ENCODE results near the gene IL10RB.

The IL10RB gene

DNA sequence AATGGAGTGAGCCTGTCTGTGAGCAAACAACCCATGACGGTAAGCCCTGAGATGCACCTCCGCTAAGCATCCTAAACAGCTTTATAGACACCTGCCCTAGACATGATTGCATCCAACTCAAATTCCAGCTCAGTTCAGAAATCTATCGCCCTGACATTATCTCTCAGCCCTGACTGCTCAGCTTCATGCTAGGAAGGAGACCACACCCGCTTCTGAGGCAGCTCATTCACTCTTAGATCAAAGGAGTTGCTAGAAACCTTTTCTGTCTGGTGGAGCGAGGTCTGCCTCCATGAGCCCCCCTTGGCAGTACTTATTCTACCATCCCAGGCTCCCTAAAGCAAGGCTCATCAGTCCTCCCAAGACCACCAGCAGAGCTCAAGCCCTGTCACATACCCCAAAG, 17.0 kb downstream of the IL10RB start:
- H3K36me3 ChIP-seq (replicated peaks; ENCODE audit: low read depth, low read length) = peaks cover 42% of the 10 kb centered on the region
- no peak for TF ChIP-seq EZH2phosphoT487 (IDR thresholded peaks at IDR 0.05; ENCODE audit: low read depth)
- TF ChIP-seq, protein P1, sequence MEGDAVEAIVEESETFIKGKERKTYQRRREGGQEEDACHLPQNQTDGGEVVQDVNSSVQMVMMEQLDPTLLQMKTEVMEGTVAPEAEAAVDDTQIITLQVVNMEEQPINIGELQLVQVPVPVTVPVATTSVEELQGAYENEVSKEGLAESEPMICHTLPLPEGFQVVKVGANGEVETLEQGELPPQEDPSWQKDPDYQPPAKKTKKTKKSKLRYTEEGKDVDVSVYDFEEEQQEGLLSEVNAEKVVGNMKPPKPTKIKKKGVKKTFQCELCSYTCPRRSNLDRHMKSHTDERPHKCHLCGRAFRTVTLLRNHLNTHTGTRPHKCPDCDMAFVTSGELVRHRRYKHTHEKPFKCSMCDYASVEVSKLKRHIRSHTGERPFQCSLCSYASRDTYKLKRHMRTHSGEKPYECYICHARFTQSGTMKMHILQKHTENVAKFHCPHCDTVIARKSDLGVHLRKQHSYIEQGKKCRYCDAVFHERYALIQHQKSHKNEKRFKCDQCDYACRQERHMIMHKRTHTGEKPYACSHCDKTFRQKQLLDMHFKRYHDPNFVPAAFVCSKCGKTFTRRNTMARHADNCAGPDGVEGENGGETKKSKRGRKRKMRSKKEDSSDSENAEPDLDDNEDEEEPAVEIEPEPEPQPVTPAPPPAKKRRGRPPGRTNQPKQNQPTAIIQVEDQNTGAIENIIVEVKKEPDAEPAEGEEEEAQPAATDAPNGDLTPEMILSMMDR (IDR thresholded peaks at IDR 0.05; ENCODE audit: low read depth, low read length) = no peak

DNA sequence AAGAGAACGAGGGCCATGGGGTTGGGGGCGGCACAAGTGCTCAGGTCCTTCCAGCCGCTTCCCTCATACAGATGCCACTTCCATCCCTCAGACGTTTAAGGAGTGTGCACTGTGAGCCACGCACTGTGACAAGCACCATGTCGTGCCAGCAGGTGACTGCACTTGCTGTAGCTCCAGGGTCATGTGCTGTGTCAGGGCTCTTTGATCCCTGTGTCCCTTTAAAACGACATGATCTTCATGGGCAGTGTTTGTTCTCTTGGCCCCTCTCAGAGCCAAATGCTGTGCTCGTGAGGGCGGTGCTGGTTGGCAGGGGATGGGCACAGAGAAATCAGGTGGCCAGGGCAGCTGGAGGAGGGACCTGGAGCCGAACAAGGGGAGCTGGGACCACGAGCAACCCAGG, 19.9 kb downstream of the IL10RB start:
- Histone ChIP-seq H4K20me1 (ENCODE audit: insufficient read depth, low read length) (no peaks in the 10 kb centered on the region), H3K9me3 (ENCODE audit: insufficient read depth, low read length) (no peaks in the 10 kb centered on the region), H3K36me3 (replicated peaks; ENCODE audit: low read depth, low read length) (peaks cover 15% of the 10 kb centered on the region), H3K27ac (ENCODE audit: low read length) (no peak overlapping the region), H2AFZ (ENCODE audit: low read depth, low read length) (no peak overlapping the region), H3K27me3 (ENCODE audit: low read depth, low read length) (no peaks in the 10 kb centered on the region), H3K4me2 (ENCODE audit: low read length) (no peak overlapping the region), H3K79me2 (ENCODE audit: low read length) (no peaks in the 10 kb centered on the region), H3K4me1 (ENCODE audit: low read length) (no peaks in the 10 kb centered on the region), H3K4me3 (ENCODE audit: low read length) (no peak overlapping the region), H3K9ac (ENCODE audit: low read length) (no peak overlapping the region)
- TF ChIP-seq, protein P1 (IDR thresholded peaks at IDR 0.05; ENCODE audit: low read depth, low read length) = no peak
- no peak for TF ChIP-seq EZH2phosphoT487 (IDR thresholded peaks at IDR 0.05; ENCODE audit: low read depth)

More for the DNA sequence above, 17.0 kb downstream of the IL10RB start:
- Histone ChIP-seq H3K4me3 (ENCODE audit: low read length) (no peak overlapping the region), H3K27me3 (ENCODE audit: low read depth, low read length) (no peaks in the 10 kb centered on the region), H3K9me3 (ENCODE audit: insufficient read depth, low read length) (0 out of 2 replicates have a peak, but pooled peaks cover 4% of the 10 kb centered on the region), H3K4me1 (ENCODE audit: low read length) (no peaks in the 10 kb centered on the region), H3K79me2 (ENCODE audit: low read length) (no peaks in the 10 kb centered on the region), H3K9ac (ENCODE audit: low read length) (no peak overlapping the region), H3K4me2 (ENCODE audit: low read length) (no peak overlapping the region), H3K27ac (ENCODE audit: low read length) (no peak overlapping the region), H2AFZ (ENCODE audit: low read depth, low read length) (no peak overlapping the region), H4K20me1 (ENCODE audit: insufficient read depth, low read length) (no peaks in the 10 kb centered on the region)

DNA sequence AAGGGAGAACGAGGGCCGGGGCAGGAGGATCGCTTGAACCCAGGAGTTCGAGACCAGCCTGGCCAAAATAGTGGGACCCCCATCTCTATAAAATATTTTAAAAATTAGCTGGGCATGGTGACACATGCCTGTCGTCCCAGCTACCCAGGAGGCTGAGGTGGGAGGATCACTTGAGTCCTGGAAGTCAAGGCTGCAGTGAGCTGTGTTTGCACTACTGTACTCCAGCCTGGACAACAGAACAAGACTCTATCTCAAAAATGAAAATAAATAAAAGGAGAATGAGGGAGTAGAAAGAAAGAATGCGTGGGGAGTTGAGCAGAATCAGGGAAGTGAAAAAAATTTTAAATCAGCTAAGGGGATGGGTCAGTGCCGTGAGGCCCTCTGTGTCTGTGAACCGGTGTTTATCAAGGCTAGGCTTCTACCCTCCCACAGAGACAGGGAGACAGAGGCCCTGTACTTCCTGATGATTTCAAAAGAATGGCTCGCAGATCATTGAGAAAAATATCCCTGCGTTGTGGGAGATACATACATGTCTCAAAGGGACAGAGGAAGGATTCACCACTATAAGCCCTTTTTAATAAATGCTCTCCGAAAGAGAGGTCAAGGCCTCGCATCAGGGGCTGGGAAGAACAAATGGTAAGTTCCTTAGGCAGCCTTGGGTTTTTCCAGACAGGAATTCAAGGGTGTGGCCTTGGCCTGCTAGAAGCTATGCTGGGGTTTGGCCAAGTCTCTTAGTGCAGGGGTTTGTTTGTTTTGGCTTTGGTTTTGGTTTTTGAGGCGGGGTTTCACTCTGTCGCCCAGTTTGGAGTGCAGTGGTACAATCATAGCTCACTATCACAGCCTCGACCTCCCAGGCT, 20.7 kb downstream of the IL10RB start:
- Histone ChIP-seq H3K4me3 (ENCODE audit: low read length) (no peak overlapping the region), H3K4me2 (ENCODE audit: low read length) (no peak overlapping the region), H3K9me3 (ENCODE audit: insufficient read depth, low read length) (no peaks in the 10 kb centered on the region), H3K36me3 (replicated peaks; ENCODE audit: low read depth, low read length) (peaks cover 13% of the 10 kb centered on the region), H3K27ac (ENCODE audit: low read length) (no peak overlapping the region), H3K27me3 (ENCODE audit: low read depth, low read length) (no peaks in the 10 kb centered on the region), H3K9ac (ENCODE audit: low read length) (no peak overlapping the region), H3K79me2 (ENCODE audit: low read length) (no peaks in the 10 kb centered on the region), H4K20me1 (ENCODE audit: insufficient read depth, low read length) (no peaks in the 10 kb centered on the region), H2AFZ (ENCODE audit: low read depth, low read length) (no peak overlapping the region), H3K4me1 (ENCODE audit: low read length) (no peaks in the 10 kb centered on the region)
- TF ChIP-seq EZH2phosphoT487 (IDR thresholded peaks at IDR 0.05; ENCODE audit: low read depth) = no peak
- TF ChIP-seq, protein P1 (IDR thresholded peaks at IDR 0.05; ENCODE audit: low read depth, low read length) = no peak

- Histone ChIP-seq H4K20me1 (ENCODE audit: insufficient read depth, low read length) (no peaks in the 10 kb centered on the region), H3K9me3 (ENCODE audit: insufficient read depth, low read length) (no peaks in the 10 kb centered on the region), H2AFZ (ENCODE audit: low read depth, low read length) (no peak overlapping the region), H3K36me3 (replicated peaks; ENCODE audit: low read depth, low read length) (peaks cover 2% of the 10 kb centered on the region), H3K4me3 (ENCODE audit: low read length) (no peak overlapping the region), H3K79me2 (ENCODE audit: low read length) (no peaks in the 10 kb centered on the region), H3K27ac (ENCODE audit: low read length) (no peak overlapping the region), H3K4me2 (ENCODE audit: low read length) (no peak overlapping the region), H3K9ac (ENCODE audit: low read length) (no peak overlapping the region), H3K27me3 (ENCODE audit: low read depth, low read length) (no peaks in the 10 kb centered on the region), H3K4me1 (ENCODE audit: low read length) (no peaks in the 10 kb centered on the region)
- no peak for TF ChIP-seq EZH2phosphoT487 (IDR thresholded peaks at IDR 0.05; ENCODE audit: low read depth)
- TF ChIP-seq, protein P1 (IDR thresholded peaks at IDR 0.05; ENCODE audit: low read depth, low read length) = no peak
These were observed 23.1 kb downstream of the IL10RB start for GRCh38 chr21:33289199-33289819.

Data from OCI-LY3 (cell line).